WTC11 (cell line): ENCODE measurements around the gene TRPV2. TPM values are rescaled to one million over a fixed set of nuclear protein-coding genes. Genes with fewer than 3 reads are reported as not detected.

ENCODE experiments used
- ATAC-seq: fragments of 200-7000 bp; cut with Tn5 transposase; 2 replicates; pipeline ENCODE4 v1.10.0; 2021; ENCODE audit warnings: mild to moderate bottlenecking, moderate library complexity
- CTCF ChIA-PET: fragments of 300-600 bp; sonication (Branson Sonifier 250); formaldehyde crosslinking; loops from one replicate; lab custom pipeline; 2021; ENCODE audit warnings: antibody characterized with exemption; lab: Charles Lee
- POLR2A ChIA-PET: fragments of 350-600 bp; sonication (Branson Sonifier 250); formaldehyde crosslinking; loops from one replicate; lab custom pipeline; 2021; ENCODE audit warnings: antibody characterized with exemption; lab: Charles Lee
- DNase-seq: peaks from one replicate; pipeline ENCODE4 v3.0.0; 2021; ENCODE audit warnings: low spot score
- H3K27ac Mint-ChIP-seq: 2 replicates; pipeline ENCODE4 v1.8.0; 2021; ENCODE audit warnings: mixed read lengths
- H3K27me3 Mint-ChIP-seq: 2 replicates; pipeline ENCODE4 v1.8.0; 2021; ENCODE audit warnings: low read depth, mild to moderate bottlenecking, moderate library complexity, mixed read lengths
- H3K36me3 Mint-ChIP-seq: 2 replicates; pipeline ENCODE4 v1.8.0; 2021; ENCODE audit warnings: mixed read lengths
- H3K4me1 Mint-ChIP-seq: 2 replicates; pipeline ENCODE4 v1.8.0; 2022; ENCODE audit warnings: mixed read lengths
- H3K4me3 Mint-ChIP-seq: 2 replicates; pipeline ENCODE4 v1.8.0; 2021; ENCODE audit warnings: mild to moderate bottlenecking, moderate library complexity, mixed read lengths
- H3K9me3 Mint-ChIP-seq: 2 replicates; pipeline ENCODE4 v1.8.0; 2021; ENCODE audit warnings: mixed read lengths
- CBFB ChIP-seq: sonication (generic); formaldehyde crosslinking; IDR thresholded peaks from 2 replicates; pipeline ENCODE4 v1.8.1; 2022; ENCODE audit warnings: mild to moderate bottlenecking, low read depth, missing genetic modification reagents
- ELF4 ChIP-seq: sonication (generic); formaldehyde crosslinking; IDR thresholded peaks from 2 replicates; pipeline ENCODE4 v1.8.1; 2022; ENCODE audit warnings: low read depth, mild to moderate bottlenecking, moderate library complexity, missing genetic modification reagents
- EMX1 ChIP-seq: fragments of 250-450 bp; sonication (Bioruptor Pico); IDR thresholded peaks from 2 replicates; pipeline ENCODE4 v1.8.0; 2021; ENCODE audit warnings: mild to moderate bottlenecking
- FOXJ3 ChIP-seq: sonication (generic); formaldehyde crosslinking; IDR thresholded peaks from 2 replicates; pipeline ENCODE4 v1.9.0; 2021; ENCODE audit warnings: missing genetic modification reagents, mild to moderate bottlenecking, borderline replicate concordance
- FOXP1 ChIP-seq: sonication (generic); formaldehyde crosslinking; IDR thresholded peaks from 2 replicates; pipeline ENCODE4 v1.8.0; 2022; ENCODE audit warnings: missing genetic modification reagents, mild to moderate bottlenecking, moderate library complexity, borderline replicate concordance
- GRHL2 ChIP-seq: fragments of 250-450 bp; sonication (Bioruptor Pico); IDR thresholded peaks from 2 replicates; pipeline ENCODE4 v1.8.0; 2022; ENCODE audit warnings: mild to moderate bottlenecking, moderate library complexity; ENCODE audit not compliant: insufficient replicate concordance, severe bottlenecking
- NFYB ChIP-seq: sonication (generic); formaldehyde crosslinking; conservative IDR thresholded peaks from 2 replicates; pipeline ENCODE4 v1.8.0; 2022; ENCODE audit warnings: low read depth, missing genetic modification reagents
- NR1H2 ChIP-seq: sonication (generic); formaldehyde crosslinking; IDR thresholded peaks from 2 replicates; pipeline ENCODE4 v1.9.0; 2021; ENCODE audit warnings: mild to moderate bottlenecking, moderate library complexity, missing genetic modification reagents
- SP1 ChIP-seq: sonication (generic); formaldehyde crosslinking; conservative IDR thresholded peaks from 2 replicates; pipeline ENCODE4 v1.8.1; 2022; ENCODE audit warnings: missing genetic modification reagents
- ZNF317 ChIP-seq: sonication (generic); formaldehyde crosslinking; IDR thresholded peaks from 2 replicates; pipeline ENCODE4 v1.8.1; 2023; ENCODE audit warnings: low read depth, mild to moderate bottlenecking, moderate library complexity, missing genetic modification reagents, borderline replicate concordance
- ZNF396 ChIP-seq: fragments of 250-450 bp; sonication (Bioruptor Pico); IDR thresholded peaks from 2 replicates; pipeline ENCODE4 v1.8.0; 2021; ENCODE audit warnings: mild to moderate bottlenecking, moderate library complexity, borderline replicate concordance
- ZNF416 ChIP-seq: fragments of 250-450 bp; sonication (Bioruptor Pico); IDR thresholded peaks from 2 replicates; pipeline ENCODE4 v1.9.0; 2021; ENCODE audit warnings: mild to moderate bottlenecking, inconsistent platforms
- ZNF671 ChIP-seq: fragments of 250-450 bp; sonication (Bioruptor Pico); IDR thresholded peaks from 2 replicates; pipeline ENCODE4 v1.8.0; 2021; ENCODE audit warnings: mild to moderate bottlenecking
- total RNA-seq: library from RNA; stranded (reverse); gene quantifications from 3 replicates; pipeline ENCODE4 v1.2.3, GENCODE V29; 2021
- TF ChIP-seq, protein P1 (sequence below): sonication (generic); formaldehyde crosslinking; IDR thresholded peaks from 2 replicates; pipeline ENCODE4 v1.8.0; 2022; ENCODE audit warnings: mild to moderate bottlenecking, missing genetic modification reagents
- TF ChIP-seq, protein P2 (sequence below): fragments of 250-450 bp; sonication (Bioruptor Pico); IDR thresholded peaks from 2 replicates; pipeline ENCODE4 v2.1.2; 2022; ENCODE audit warnings: mild to moderate bottlenecking, moderate library complexity
- TF ChIP-seq, protein P3 (sequence below): sonication (generic); formaldehyde crosslinking; IDR thresholded peaks from 2 replicates; pipeline ENCODE4 v1.8.0; 2022; ENCODE audit warnings: mild to moderate bottlenecking, missing genetic modification reagents
- TF ChIP-seq, protein P4 (sequence below): sonication (generic); formaldehyde crosslinking; IDR thresholded peaks from 2 replicates; pipeline ENCODE4 v1.8.1; 2023; ENCODE audit warnings: mild to moderate bottlenecking, missing genetic modification reagents, borderline replicate concordance
- TF ChIP-seq, protein P5 (sequence below): sonication (generic); formaldehyde crosslinking; conservative IDR thresholded peaks from 2 replicates; pipeline ENCODE4 v1.8.1; 2022; ENCODE audit warnings: mild to moderate bottlenecking, missing genetic modification reagents
- TF ChIP-seq, protein P6 (sequence below): sonication (generic); formaldehyde crosslinking; IDR thresholded peaks from 2 replicates; pipeline ENCODE4 v1.8.1; 2023; ENCODE audit warnings: mild to moderate bottlenecking, missing genetic modification reagents, moderate library complexity

The TRPV2 gene
- total RNA-seq, 1 experiment from 2014 or later = 3.5 TPM

DNA sequence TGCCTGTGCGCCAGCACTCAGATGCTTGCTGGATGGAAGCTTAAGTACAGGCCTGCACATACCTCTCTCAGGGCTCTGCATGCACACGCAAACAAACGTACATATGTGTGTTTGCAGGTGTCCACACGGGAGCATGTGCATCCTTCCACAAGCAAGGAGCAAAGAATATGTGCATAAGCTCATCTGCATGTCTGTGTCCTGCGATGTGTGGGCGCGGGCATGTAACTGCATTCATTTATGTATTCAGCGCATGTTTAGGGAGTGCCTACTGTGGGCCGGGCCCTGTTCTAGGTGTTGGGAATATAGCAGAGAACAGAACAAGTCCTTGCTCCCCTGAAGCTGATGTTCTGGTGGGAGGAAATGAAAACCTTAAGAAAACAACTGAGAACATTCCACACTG is 13.7 kb downstream of the TRPV2 start:
- H3K36me3 Mint-ChIP-seq = no peaks in the 10 kb centered on the region
- TF ChIP-seq FOXP1 (CRISPR knock-in tag) = no peak
- no peak for TF ChIP-seq ZNF671 (CRISPR knock-in tag)
- no peak for TF ChIP-seq ZNF317 (CRISPR knock-in tag)
- no peak for TF ChIP-seq NFYB (CRISPR knock-in tag)
- no peak for TF ChIP-seq NR1H2 (CRISPR knock-in tag)
- TF ChIP-seq, protein P1, sequence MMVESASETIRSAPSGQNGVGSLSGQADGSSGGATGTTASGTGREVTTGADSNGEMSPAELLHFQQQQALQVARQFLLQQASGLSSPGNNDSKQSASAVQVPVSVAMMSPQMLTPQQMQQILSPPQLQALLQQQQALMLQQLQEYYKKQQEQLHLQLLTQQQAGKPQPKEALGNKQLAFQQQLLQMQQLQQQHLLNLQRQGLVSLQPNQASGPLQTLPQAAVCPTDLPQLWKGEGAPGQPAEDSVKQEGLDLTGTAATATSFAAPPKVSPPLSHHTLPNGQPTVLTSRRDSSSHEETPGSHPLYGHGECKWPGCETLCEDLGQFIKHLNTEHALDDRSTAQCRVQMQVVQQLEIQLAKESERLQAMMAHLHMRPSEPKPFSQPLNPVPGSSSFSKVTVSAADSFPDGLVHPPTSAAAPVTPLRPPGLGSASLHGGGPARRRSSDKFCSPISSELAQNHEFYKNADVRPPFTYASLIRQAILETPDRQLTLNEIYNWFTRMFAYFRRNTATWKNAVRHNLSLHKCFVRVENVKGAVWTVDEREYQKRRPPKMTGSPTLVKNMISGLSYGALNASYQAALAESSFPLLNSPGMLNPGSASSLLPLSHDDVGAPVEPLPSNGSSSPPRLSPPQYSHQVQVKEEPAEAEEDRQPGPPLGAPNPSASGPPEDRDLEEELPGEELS (CRISPR knock-in tag) = no peak
- TF ChIP-seq, protein P2, sequence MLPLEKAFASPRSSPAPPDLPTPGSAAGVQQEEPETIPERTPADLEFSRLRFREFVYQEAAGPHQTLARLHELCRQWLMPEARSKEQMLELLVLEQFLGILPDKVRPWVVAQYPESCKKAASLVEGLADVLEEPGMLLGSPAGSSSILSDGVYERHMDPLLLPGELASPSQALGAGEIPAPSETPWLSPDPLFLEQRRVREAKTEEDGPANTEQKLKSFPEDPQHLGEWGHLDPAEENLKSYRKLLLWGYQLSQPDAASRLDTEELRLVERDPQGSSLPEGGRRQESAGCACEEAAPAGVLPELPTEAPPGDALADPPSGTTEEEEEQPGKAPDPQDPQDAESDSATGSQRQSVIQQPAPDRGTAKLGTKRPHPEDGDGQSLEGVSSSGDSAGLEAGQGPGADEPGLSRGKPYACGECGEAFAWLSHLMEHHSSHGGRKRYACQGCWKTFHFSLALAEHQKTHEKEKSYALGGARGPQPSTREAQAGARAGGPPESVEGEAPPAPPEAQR (CRISPR knock-in tag) = no peak
- TF ChIP-seq GRHL2 = no peak
- no peak for TF ChIP-seq CBFB (CRISPR knock-in tag)
- TF ChIP-seq SP1 = no peak
- no peak for TF ChIP-seq ELF4 (CRISPR knock-in tag)
- TF ChIP-seq, protein P3, sequence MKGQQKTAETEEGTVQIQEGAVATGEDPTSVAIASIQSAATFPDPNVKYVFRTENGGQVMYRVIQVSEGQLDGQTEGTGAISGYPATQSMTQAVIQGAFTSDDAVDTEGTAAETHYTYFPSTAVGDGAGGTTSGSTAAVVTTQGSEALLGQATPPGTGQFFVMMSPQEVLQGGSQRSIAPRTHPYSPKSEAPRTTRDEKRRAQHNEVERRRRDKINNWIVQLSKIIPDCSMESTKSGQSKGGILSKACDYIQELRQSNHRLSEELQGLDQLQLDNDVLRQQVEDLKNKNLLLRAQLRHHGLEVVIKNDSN (CRISPR knock-in tag) = no peak
- TF ChIP-seq ZNF396 (CRISPR knock-in tag) = no peak
- TF ChIP-seq, protein P4, sequence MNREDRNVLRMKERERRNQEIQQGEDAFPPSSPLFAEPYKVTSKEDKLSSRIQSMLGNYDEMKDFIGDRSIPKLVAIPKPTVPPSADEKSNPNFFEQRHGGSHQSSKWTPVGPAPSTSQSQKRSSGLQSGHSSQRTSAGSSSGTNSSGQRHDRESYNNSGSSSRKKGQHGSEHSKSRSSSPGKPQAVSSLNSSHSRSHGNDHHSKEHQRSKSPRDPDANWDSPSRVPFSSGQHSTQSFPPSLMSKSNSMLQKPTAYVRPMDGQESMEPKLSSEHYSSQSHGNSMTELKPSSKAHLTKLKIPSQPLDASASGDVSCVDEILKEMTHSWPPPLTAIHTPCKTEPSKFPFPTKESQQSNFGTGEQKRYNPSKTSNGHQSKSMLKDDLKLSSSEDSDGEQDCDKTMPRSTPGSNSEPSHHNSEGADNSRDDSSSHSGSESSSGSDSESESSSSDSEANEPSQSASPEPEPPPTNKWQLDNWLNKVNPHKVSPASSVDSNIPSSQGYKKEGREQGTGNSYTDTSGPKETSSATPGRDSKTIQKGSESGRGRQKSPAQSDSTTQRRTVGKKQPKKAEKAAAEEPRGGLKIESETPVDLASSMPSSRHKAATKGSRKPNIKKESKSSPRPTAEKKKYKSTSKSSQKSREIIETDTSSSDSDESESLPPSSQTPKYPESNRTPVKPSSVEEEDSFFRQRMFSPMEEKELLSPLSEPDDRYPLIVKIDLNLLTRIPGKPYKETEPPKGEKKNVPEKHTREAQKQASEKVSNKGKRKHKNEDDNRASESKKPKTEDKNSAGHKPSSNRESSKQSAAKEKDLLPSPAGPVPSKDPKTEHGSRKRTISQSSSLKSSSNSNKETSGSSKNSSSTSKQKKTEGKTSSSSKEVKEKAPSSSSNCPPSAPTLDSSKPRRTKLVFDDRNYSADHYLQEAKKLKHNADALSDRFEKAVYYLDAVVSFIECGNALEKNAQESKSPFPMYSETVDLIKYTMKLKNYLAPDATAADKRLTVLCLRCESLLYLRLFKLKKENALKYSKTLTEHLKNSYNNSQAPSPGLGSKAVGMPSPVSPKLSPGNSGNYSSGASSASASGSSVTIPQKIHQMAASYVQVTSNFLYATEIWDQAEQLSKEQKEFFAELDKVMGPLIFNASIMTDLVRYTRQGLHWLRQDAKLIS = no peak
- no peak for TF ChIP-seq EMX1 (CRISPR knock-in tag)
- TF ChIP-seq, protein P5, sequence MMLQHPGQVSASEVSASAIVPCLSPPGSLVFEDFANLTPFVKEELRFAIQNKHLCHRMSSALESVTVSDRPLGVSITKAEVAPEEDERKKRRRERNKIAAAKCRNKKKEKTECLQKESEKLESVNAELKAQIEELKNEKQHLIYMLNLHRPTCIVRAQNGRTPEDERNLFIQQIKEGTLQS = no peak
- TF ChIP-seq FOXJ3 (CRISPR knock-in tag) = no peak
- POLR2A ChIA-PET = interaction anchor here (0.6 to 2.6 kb wide), 3 partner anchors 9 to 67 kb away, joined by 3 to 16 read pairs (median 4); no protein-coding TSS in a partner anchor
- ATAC-seq = no peak
- no peak overlapping the region for H3K27ac Mint-ChIP-seq
- CTCF ChIA-PET = interaction anchor here (1.4 to 2.9 kb wide), 3 partner anchors 8 to 143 kb away, joined by 4 to 49 read pairs (median 25); no protein-coding TSS in a partner anchor
- peaks cover 4% of the 10 kb centered on the region for H3K4me1 Mint-ChIP-seq
- H3K27me3 Mint-ChIP-seq = peaks cover 7% of the 10 kb centered on the region; the same call in 1 of the 2 replicates
- H3K4me3 Mint-ChIP-seq = no peak overlapping the region
- DNase-seq = no peak
- no peaks in the 10 kb centered on the region for H3K9me3 Mint-ChIP-seq

DNA sequence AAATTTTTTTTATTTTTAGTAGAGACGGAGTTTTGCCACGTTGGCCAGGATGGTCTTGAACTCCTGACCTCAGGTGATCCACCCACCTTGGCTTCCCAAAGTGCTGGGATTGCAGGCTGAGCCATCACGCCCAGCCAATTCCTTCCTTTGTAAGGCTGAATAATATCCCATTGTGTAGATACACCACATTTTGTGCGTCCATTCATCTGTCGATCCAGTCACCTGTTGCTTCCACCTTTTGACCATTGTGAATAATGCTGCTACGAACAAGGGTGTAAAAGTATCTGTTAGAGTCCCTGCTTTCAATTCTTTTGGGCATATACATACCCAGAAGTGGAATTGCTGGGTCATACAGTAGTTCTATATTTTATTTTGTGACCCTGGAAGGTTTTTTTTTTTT is 15.3 kb downstream of the TRPV2 start:
- H3K4me1 Mint-ChIP-seq = peaks cover 13% of the 10 kb centered on the region
- H3K27ac Mint-ChIP-seq = no peak overlapping the region
- no peak overlapping the region for H3K4me3 Mint-ChIP-seq
- H3K27me3 Mint-ChIP-seq = peaks cover 7% of the 10 kb centered on the region
- ChIA-PET POLR2A (no interaction called here), CTCF (interaction anchor here (1.4 kb wide), 1 partner anchor 15 kb away, joined by 3 read pairs; the partner anchor contains the start of gene TRPV2)
- no peaks in the 10 kb centered on the region for H3K36me3 Mint-ChIP-seq
- ATAC-seq (no peak), DNase-seq (no peak)
- no peak for TF ChIP-seq ZNF416 (CRISPR knock-in tag)
- TF ChIP-seq, protein P6, sequence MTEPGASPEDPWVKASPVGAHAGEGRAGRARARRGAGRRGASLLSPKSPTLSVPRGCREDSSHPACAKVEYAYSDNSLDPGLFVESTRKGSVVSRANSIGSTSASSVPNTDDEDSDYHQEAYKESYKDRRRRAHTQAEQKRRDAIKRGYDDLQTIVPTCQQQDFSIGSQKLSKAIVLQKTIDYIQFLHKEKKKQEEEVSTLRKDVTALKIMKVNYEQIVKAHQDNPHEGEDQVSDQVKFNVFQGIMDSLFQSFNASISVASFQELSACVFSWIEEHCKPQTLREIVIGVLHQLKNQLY (CRISPR knock-in tag) = no peak
- no peaks in the 10 kb centered on the region for H3K9me3 Mint-ChIP-seq
